BLaER1 (cell line): Measurements from ENCODE around the gene TSTD1.
A peak's percentile ranks its signal among the peaks of the same experiment; 100 is the strongest.
"Not testable (repeated sequence)": the region's sequence is repeated elsewhere in the genome, so short reads cannot be mapped to it uniquely, and the experiment has no call there.

Experiments
- H3K27ac ChIP-seq: shearing (Covaris generic); formaldehyde crosslinking; 2 replicates; pipeline ENCODE4 v1.8.1; 2022
- H3K27me3 ChIP-seq: shearing (Covaris generic); formaldehyde crosslinking; 2 replicates; pipeline ENCODE4 v1.8.1; 2022
- H3K36me3 ChIP-seq: shearing (Covaris generic); formaldehyde crosslinking; 2 replicates; pipeline ENCODE4 v1.8.1; 2022
- H3K4me1 ChIP-seq: shearing (Covaris generic); formaldehyde crosslinking; 2 replicates; pipeline ENCODE4 v1.8.1; 2022
- H3K4me2 ChIP-seq: shearing (Covaris generic); formaldehyde crosslinking; 2 replicates; pipeline ENCODE4 v1.8.1; 2022
- H3K4me3 ChIP-seq: shearing (Covaris generic); formaldehyde crosslinking; 2 replicates; pipeline ENCODE4 v1.8.1; 2022
- H3K9ac ChIP-seq: shearing (Covaris generic); formaldehyde crosslinking; 2 replicates; pipeline ENCODE4 v1.8.1; 2022
- H3K9me3 ChIP-seq: shearing (Covaris generic); formaldehyde crosslinking; 2 replicates; pipeline ENCODE4 v1.8.1; 2022
- H4K20me1 ChIP-seq: shearing (Covaris generic); formaldehyde crosslinking; 2 replicates; pipeline ENCODE4 v1.8.1; 2022
- Cebpa-rat ChIP-seq: shearing (Covaris generic); IDR thresholded peaks from 2 replicates; pipeline ENCODE4 v1.8.1; 2022

TSTD1 gene

DNA sequence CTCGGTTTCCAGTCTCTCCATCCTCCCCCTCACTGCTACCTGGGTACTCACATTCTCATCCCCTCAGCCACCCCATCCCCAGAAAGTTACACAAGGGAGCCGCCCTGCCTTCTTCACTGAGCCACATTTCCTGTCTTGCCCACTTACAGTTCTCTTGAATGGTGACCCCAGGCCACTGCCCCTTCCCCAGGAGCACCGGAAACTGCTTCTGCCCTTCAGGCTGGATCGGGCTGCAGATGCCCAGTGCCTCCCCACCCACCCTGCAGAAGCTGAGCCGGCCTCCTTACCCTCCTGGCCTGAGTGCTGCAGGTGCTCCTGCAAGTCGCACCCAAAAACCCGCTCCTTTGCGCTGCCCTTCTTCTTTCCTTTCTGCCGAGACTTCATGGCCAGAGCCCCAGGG lies 30.5 kb upstream of the TSTD1 start:
- peak overlapping the region; percentile 92 for H3K9ac ChIP-seq
- no peak for TF ChIP-seq Cebpa-rat
- H4K20me1 ChIP-seq = peaks cover 31% of the 10 kb centered on the region; the same call in 1 of the 2 replicates
- peak overlapping the region; percentile 100 for H3K4me2 ChIP-seq
- H3K9me3 ChIP-seq = no peaks in the 10 kb centered on the region
- H3K36me3 ChIP-seq = peaks cover 17% of the 10 kb centered on the region
- H3K27me3 ChIP-seq = no peaks in the 10 kb centered on the region
- H3K4me3 ChIP-seq = peak overlapping the region; percentile 81
- peaks cover 59% of the 10 kb centered on the region for H3K4me1 ChIP-seq
- peak overlapping the region; percentile 96 for H3K27ac ChIP-seq

DNA sequence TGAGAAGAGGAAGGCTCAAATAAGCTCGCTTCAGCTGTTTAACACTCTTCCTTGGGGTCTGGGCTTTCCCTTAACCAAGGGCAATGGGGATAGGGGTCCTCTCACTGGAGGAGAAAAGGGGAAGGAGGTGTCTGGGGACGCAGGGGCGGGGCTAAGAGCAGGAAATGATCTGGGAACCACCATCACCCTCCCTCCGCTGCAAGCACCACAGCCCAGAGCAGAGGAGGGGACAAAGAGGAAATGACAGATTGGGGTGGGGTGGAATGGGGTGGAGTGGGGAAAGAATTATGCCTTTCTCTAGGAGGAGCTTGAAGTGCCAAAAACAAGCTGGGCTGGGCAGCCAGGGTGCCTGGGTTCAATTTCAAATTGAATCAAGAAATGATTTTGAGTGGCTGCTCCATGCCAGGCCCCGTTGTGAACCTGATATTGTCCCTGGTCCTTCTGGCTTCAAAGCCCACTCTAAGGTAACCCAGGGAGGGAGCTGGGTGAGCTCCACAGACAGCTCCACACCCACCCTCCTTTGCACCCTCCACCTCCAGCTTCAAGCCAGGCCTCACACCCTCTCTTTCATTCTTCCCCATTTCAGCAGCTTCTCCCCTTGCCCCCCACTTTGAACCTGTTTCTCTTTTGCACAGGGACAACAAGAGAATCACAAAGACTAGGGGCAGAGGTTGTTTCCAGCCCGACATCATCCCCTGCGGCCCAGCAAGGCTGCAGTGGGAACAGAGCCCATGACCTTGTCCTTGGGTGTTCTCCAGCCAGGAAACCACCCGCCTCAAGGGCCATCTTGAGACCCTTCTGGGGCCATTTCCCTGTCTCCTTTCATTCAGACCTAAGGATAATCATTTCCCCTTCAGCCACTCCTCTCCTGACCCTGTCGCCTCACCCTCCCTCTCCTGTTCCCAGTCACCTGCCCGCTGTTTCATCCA lies 29.8 kb upstream of the TSTD1 start:
- Histone ChIP-seq H4K20me1 (peaks cover 38% of the 10 kb centered on the region), H3K27ac (peak overlapping the region; percentile 96), H3K9me3 (no peaks in the 10 kb centered on the region), H3K36me3 (peaks cover 24% of the 10 kb centered on the region), H3K27me3 (no peaks in the 10 kb centered on the region), H3K9ac (peak overlapping the region; percentile 92), H3K4me2 (peak overlapping the region; percentile 100), H3K4me3 (peak overlapping the region; percentile 81), H3K4me1 (peaks cover 61% of the 10 kb centered on the region)
- no peak for TF ChIP-seq Cebpa-rat

DNA sequence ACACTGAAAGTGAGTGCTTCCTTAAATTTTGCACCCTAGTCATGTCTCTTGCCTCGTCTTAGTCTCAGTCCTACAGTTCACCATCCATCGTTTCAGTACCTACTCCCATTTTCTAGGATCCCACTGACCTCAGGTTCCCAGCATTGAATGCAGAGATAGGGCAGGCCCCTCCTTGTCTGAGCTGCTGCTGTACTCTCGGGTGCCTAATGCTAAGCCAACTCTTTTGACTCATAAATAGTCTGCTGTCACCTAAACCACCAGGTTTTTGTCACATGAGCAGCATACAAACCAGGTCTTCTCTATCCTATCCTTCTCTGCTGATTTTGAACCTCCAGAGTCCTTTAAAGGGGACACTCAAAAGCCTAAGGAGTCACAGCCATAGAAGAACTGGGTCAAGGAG lies 27.9 kb upstream of the TSTD1 start:
- Histone ChIP-seq H3K36me3 (peaks cover 39% of the 10 kb centered on the region), H3K9me3 (no peaks in the 10 kb centered on the region), H3K4me1 (peaks cover 56% of the 10 kb centered on the region), H3K27me3 (no peaks in the 10 kb centered on the region), H3K9ac (no peak overlapping the region), H3K27ac (no peak overlapping the region), H4K20me1 (peaks cover 56% of the 10 kb centered on the region), H3K4me3 (no peak overlapping the region), H3K4me2 (peak overlapping the region; percentile 100)
- TF ChIP-seq Cebpa-rat = no peak

DNA sequence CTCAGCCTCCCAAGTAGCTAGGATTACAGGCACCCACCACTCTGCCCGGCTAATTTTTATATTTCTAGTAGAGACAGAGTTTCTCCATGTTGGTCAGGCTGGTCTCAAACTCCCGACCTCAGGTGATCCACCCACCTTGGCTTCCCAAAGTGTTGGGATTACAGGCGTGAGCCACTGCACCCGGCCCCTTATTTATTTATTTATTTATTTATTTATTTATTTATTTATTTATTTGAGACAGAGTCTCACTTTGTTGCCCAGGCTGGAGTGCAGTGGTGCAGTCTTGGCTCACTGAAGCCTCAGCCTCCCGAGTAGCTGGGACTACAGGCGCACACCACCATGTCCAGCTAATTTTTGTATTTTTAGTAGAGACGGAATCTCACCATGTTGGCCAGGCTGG lies 26.9 kb upstream of the TSTD1 start:
- H3K4me2 ChIP-seq, H3K9ac ChIP-seq, H3K27me3 ChIP-seq, H3K4me3 ChIP-seq, H3K27ac ChIP-seq, H3K9me3 ChIP-seq: not testable (repeated sequence)
- Histone ChIP-seq H4K20me1 (peaks cover 67% of the 10 kb centered on the region), H3K36me3 (peaks cover 49% of the 10 kb centered on the region), H3K4me1 (peaks cover 46% of the 10 kb centered on the region)

DNA sequence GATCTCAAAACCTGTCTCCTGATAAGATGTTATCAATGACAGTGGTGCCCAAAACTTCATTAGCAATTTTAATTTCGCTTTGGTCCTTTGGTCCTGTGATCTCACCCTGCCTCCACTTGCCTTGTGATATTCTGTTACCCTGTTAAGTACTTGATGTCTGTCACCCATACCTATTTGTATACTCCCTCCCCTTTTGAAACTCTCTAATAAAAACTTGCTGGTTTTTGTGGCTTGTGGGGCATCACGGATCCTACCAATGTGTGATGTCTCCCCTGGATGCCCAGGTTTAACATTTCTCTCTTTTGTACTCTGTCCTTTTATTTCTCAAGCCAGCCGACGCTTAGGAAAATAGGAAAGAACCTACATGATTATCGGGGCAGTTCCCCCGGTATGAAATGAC lies 25.2 kb upstream of the TSTD1 start:
- not testable (repeated sequence) for H3K9me3 ChIP-seq, H3K4me3 ChIP-seq, H3K27ac ChIP-seq, H3K27me3 ChIP-seq, H3K4me2 ChIP-seq
- Histone ChIP-seq H3K4me1 (peaks cover 37% of the 10 kb centered on the region), H3K36me3 (peaks cover 64% of the 10 kb centered on the region), H4K20me1 (peaks cover 82% of the 10 kb centered on the region), H3K9ac (0 out of 2 replicates have a peak overlapping the region, but pooled peaks have one; percentile 31)

DNA sequence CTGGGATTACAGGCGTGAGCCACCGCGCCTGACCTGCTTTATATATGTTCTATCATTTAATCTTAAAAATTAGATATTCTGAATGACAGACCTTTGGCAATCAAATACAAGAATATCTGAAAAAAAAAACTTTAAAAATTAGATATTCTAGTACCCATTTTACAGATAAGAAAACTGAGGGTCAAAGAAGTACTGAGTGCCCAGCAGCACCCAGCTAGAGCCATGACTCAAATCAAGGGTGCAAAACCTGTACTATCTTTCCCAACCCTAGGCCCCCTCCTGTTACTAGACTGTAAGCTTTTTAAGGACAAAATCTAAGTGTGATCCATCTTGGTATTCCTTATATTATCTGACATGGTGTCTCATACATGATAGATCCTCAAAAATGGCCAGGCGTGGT lies 22.7 kb upstream of the TSTD1 start:
- H3K4me2 ChIP-seq = no peak overlapping the region
- TF ChIP-seq Cebpa-rat = no peak

DNA sequence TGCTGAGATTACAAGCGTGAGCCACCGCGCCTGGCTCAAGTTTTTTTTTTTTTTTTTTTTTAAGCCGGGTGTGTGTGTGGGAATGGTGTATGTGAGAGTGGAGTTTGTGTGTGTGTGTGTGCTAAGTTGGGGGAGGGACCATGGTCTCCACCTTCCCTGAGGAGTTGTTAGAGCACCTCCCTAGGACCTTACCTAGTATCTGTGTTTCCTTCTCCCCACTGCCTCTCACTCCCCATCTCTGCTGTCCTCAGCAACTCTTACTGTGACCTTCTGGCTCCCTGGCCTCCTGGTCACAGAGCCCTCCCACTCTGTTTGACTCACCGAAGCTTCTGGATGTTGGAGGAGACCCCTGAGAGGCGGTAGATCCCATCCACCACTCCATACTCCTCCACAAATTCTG lies 20.5 kb upstream of the TSTD1 start:
- no peak overlapping the region for H3K9ac ChIP-seq

More for the DNA sequence above, 22.7 kb upstream of the TSTD1 start:
- peaks cover 80% of the 10 kb centered on the region for H3K36me3 ChIP-seq
- H3K9me3 ChIP-seq = no peaks in the 10 kb centered on the region
- H3K27ac ChIP-seq = no peak overlapping the region
- no peaks in the 10 kb centered on the region for H3K27me3 ChIP-seq
- H3K4me3 ChIP-seq = no peak overlapping the region
- H4K20me1 ChIP-seq = peaks cover 88% of the 10 kb centered on the region
- peaks cover 18% of the 10 kb centered on the region; the same call in 1 of the 2 replicates for H3K4me1 ChIP-seq
- no peak overlapping the region for H3K9ac ChIP-seq

DNA sequence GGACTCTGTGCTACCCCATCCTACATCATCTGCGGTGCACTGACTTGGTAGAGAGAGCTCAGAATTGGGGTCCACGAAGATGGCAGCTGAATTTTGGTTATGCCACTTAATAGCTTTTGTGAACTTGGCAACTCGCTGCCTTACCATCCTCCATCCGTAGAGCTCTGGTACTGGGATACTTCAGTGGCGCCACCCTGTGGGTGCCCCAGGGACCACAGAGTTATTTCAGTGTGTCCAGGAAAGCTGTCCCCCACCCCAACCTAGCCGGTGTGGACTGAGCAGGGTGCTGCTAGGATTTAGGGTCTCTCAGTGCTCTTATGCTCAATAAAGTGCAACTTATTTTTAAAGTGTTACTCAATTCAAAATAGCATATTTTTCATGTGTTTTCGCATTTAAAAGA lies 16.0 kb upstream of the TSTD1 start:
- Histone ChIP-seq H4K20me1 (peaks cover 31% of the 10 kb centered on the region), H3K9ac (no peak overlapping the region), H3K27me3 (no peaks in the 10 kb centered on the region), H3K36me3 (peaks cover 95% of the 10 kb centered on the region), H3K4me2 (no peak overlapping the region), H3K4me1 (no peaks in the 10 kb centered on the region), H3K27ac (no peak overlapping the region), H3K9me3 (no peaks in the 10 kb centered on the region), H3K4me3 (no peak overlapping the region)
- no peak for TF ChIP-seq Cebpa-rat

More for the DNA sequence above, 20.5 kb upstream of the TSTD1 start:
- Histone ChIP-seq H3K27ac (no peak overlapping the region), H4K20me1 (peaks cover 76% of the 10 kb centered on the region), H3K4me1 (peaks cover 2% of the 10 kb centered on the region; the same call in 1 of the 2 replicates), H3K4me2 (no peak overlapping the region), H3K36me3 (peaks cover 90% of the 10 kb centered on the region), H3K9me3 (no peaks in the 10 kb centered on the region), H3K4me3 (no peak overlapping the region), H3K27me3 (no peaks in the 10 kb centered on the region)
- no peak for TF ChIP-seq Cebpa-rat

DNA sequence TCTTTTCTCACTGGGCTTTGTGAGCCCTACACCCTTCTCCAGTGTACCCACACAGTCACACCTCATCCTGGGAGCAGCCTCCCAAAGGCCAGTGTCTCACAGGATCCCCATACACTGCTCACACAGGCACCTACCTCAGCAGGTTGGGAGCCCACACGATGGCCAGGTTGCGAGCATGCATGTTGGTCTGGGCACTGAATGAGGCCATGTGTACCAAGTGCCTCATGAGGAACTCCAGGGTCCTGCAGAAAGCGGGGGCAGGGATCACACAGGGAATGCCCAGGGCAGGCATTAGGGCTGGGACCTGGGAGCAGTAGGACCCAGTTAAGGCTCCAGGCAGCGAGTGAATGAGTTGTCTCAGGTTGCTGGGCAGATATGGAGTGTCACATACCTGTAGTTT lies 15.5 kb upstream of the TSTD1 start:
- H4K20me1 ChIP-seq = peaks cover 26% of the 10 kb centered on the region
- no peak overlapping the region for H3K9ac ChIP-seq
- H3K4me1 ChIP-seq = no peaks in the 10 kb centered on the region
- H3K36me3 ChIP-seq = peaks cover 95% of the 10 kb centered on the region
- no peaks in the 10 kb centered on the region for H3K27me3 ChIP-seq
- no peak overlapping the region for H3K27ac ChIP-seq
- no peak for TF ChIP-seq Cebpa-rat
- no peaks in the 10 kb centered on the region; the same call in 1 of the 2 replicates for H3K9me3 ChIP-seq
- H3K4me3 ChIP-seq = no peak overlapping the region
- H3K4me2 ChIP-seq = no peak overlapping the region

DNA sequence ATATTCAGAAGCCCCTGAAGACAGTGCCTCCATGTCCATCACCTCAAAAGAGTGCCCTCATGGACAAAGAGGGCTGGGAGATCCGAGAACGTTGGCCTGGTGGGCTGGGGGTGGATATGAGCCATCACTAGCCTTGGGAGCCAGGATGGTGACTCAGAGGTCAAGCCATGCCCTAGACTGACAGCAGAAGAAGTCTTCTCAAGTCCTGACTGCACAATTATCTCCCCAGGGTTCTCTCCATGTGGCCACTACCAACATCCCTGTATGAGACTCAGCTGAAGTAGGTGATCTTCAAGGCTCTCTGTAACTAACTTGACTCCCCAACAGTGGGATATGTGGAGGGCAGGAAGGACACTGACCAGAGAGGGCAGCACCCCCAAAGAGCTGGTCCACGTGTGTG lies 14.1 kb upstream of the TSTD1 start:
- Histone ChIP-seq H3K36me3 (peaks cover 96% of the 10 kb centered on the region), H3K9me3 (no peaks in the 10 kb centered on the region; the same call in 1 of the 2 replicates), H3K4me2 (no peak overlapping the region), H3K4me1 (no peaks in the 10 kb centered on the region), H3K27ac (no peak overlapping the region), H3K9ac (no peak overlapping the region), H3K4me3 (no peak overlapping the region), H4K20me1 (peaks cover 20% of the 10 kb centered on the region; the same call in 1 of the 2 replicates), H3K27me3 (no peaks in the 10 kb centered on the region)
- no peak for TF ChIP-seq Cebpa-rat
